BLaER1 (cell line): ENCODE measurements around the gene RIMS4.

Experiments used
- H3K27ac ChIP-seq: shearing (Covaris generic); formaldehyde crosslinking; 2 replicates; pipeline ENCODE4 v1.8.1; 2022
- H3K27me3 ChIP-seq: shearing (Covaris generic); formaldehyde crosslinking; 2 replicates; pipeline ENCODE4 v1.8.1; 2022
- H3K36me3 ChIP-seq: shearing (Covaris generic); formaldehyde crosslinking; 2 replicates; pipeline ENCODE4 v1.8.1; 2022
- H3K4me1 ChIP-seq: shearing (Covaris generic); formaldehyde crosslinking; 2 replicates; pipeline ENCODE4 v1.8.1; 2022
- H3K4me2 ChIP-seq: shearing (Covaris generic); formaldehyde crosslinking; 2 replicates; pipeline ENCODE4 v1.8.1; 2022
- H3K4me3 ChIP-seq: shearing (Covaris generic); formaldehyde crosslinking; 2 replicates; pipeline ENCODE4 v1.8.1; 2022
- H3K9ac ChIP-seq: shearing (Covaris generic); formaldehyde crosslinking; 2 replicates; pipeline ENCODE4 v1.8.1; 2022
- H3K9me3 ChIP-seq: shearing (Covaris generic); formaldehyde crosslinking; 2 replicates; pipeline ENCODE4 v1.8.1; 2022
- H4K20me1 ChIP-seq: shearing (Covaris generic); formaldehyde crosslinking; 2 replicates; pipeline ENCODE4 v1.8.1; 2022
- Cebpa-rat ChIP-seq: shearing (Covaris generic); IDR thresholded peaks from 2 replicates; pipeline ENCODE4 v1.8.1; 2022

The RIMS4 gene

GRCh38 chr20:44810391-44811149 is at the start of gene RIMS4:
RIMS4 (minus strand) TSS chr20:44810546; CDS start chr20:44810271, 275 bp downstream.
- Histone ChIP-seq H3K4me2 (no peak within 1 kb of the TSS), H3K4me3 (no peak within 1 kb of the TSS), H3K9me3 (peaks cover 5% of the 10 kb centered on the region; the same call in 1 of the 2 replicates), H3K27me3 (peaks cover 13% of the 10 kb centered on the region; the same call in 1 of the 2 replicates), H4K20me1 (no peaks in the 10 kb centered on the region), H3K27ac (no peak within 1 kb of the TSS), H3K36me3 (no peaks in the 10 kb centered on the region), H3K4me1 (no peaks in the 10 kb centered on the region), H3K9ac (no peak within 1 kb of the TSS)
- TF ChIP-seq Cebpa-rat: no peak

GRCh38 chr20:44858606-44859360 is 48.4 kb upstream of the RIMS4 start:
- no peak for TF ChIP-seq Cebpa-rat
- no peak overlapping the region for H3K4me2 ChIP-seq
- H3K36me3 ChIP-seq: no peaks in the 10 kb centered on the region

GRCh38 chr20:44856856-44857448 is 46.6 kb upstream of the RIMS4 start:
- TF ChIP-seq Cebpa-rat: no peak
- no peaks in the 10 kb centered on the region for H3K36me3 ChIP-seq
- H3K27me3 ChIP-seq: no peaks in the 10 kb centered on the region
- no peaks in the 10 kb centered on the region for H3K4me1 ChIP-seq
- H4K20me1 ChIP-seq: no peaks in the 10 kb centered on the region
- no peak overlapping the region for H3K27ac ChIP-seq
- H3K9me3 ChIP-seq: peaks cover 5% of the 10 kb centered on the region
- H3K4me3 ChIP-seq: no peak overlapping the region
- H3K9ac ChIP-seq: no peak overlapping the region
- no peak overlapping the region for H3K4me2 ChIP-seq

More at GRCh38 chr20:44858606-44859360, 48.4 kb upstream of the RIMS4 start:
- Histone ChIP-seq H3K27me3 (no peaks in the 10 kb centered on the region), H4K20me1 (no peaks in the 10 kb centered on the region), H3K27ac (no peak overlapping the region), H3K9ac (no peak overlapping the region), H3K9me3 (peaks cover 5% of the 10 kb centered on the region), H3K4me3 (no peak overlapping the region), H3K4me1 (no peaks in the 10 kb centered on the region)

- H3K4me2 ChIP-seq: no peak overlapping the region
- H3K9me3 ChIP-seq: peaks cover 5% of the 10 kb centered on the region
- H3K36me3 ChIP-seq: no peaks in the 10 kb centered on the region
- H3K9ac ChIP-seq: no peak overlapping the region
- no peak overlapping the region for H3K27ac ChIP-seq
- no peaks in the 10 kb centered on the region for H4K20me1 ChIP-seq
- no peak overlapping the region for H3K4me3 ChIP-seq
- H3K4me1 ChIP-seq: no peaks in the 10 kb centered on the region
- TF ChIP-seq Cebpa-rat: no peak
- H3K27me3 ChIP-seq: no peaks in the 10 kb centered on the region
Observed at GRCh38 chr20:44856442-44856841, 46.1 kb upstream of the RIMS4 start.

GRCh38 chr20:44851545-44851944 is 41.2 kb upstream of the RIMS4 start:
- H3K9ac ChIP-seq: no peak overlapping the region
- no peak overlapping the region for H3K27ac ChIP-seq
- no peak overlapping the region for H3K4me2 ChIP-seq
- H4K20me1 ChIP-seq: no peaks in the 10 kb centered on the region
- no peaks in the 10 kb centered on the region for H3K4me1 ChIP-seq
- H3K4me3 ChIP-seq: no peak overlapping the region
- no peak for TF ChIP-seq Cebpa-rat
- no peaks in the 10 kb centered on the region for H3K27me3 ChIP-seq
- H3K9me3 ChIP-seq: no peaks in the 10 kb centered on the region
- no peaks in the 10 kb centered on the region for H3K36me3 ChIP-seq

GRCh38 chr20:44850837-44851236 is 40.5 kb upstream of the RIMS4 start:
- Histone ChIP-seq H3K27ac (no peak overlapping the region), H3K4me3 (no peak overlapping the region), H3K36me3 (no peaks in the 10 kb centered on the region), H3K4me2 (no peak overlapping the region), H3K27me3 (no peaks in the 10 kb centered on the region), H3K9me3 (no peaks in the 10 kb centered on the region), H4K20me1 (no peaks in the 10 kb centered on the region), H3K4me1 (no peaks in the 10 kb centered on the region), H3K9ac (no peak overlapping the region)
- no peak for TF ChIP-seq Cebpa-rat

GRCh38 chr20:44850272-44850671 is 39.9 kb upstream of the RIMS4 start:
- Histone ChIP-seq H3K4me1 (no peaks in the 10 kb centered on the region), H3K36me3 (no peaks in the 10 kb centered on the region), H4K20me1 (no peaks in the 10 kb centered on the region), H3K4me3 (no peak overlapping the region), H3K4me2 (no peak overlapping the region), H3K27me3 (no peaks in the 10 kb centered on the region), H3K9ac (no peak overlapping the region), H3K9me3 (no peaks in the 10 kb centered on the region), H3K27ac (no peak overlapping the region)
- no peak for TF ChIP-seq Cebpa-rat

- H3K27me3 ChIP-seq: no peaks in the 10 kb centered on the region
Observed at GRCh38 chr20:44849703-44850102, 39.4 kb upstream of the RIMS4 start.

GRCh38 chr20:44848254-44849015 is 38.1 kb upstream of the RIMS4 start:
- Histone ChIP-seq H3K4me1 (no peaks in the 10 kb centered on the region), H3K27me3 (no peaks in the 10 kb centered on the region), H3K4me2 (no peak overlapping the region), H3K4me3 (no peak overlapping the region), H3K9me3 (no peaks in the 10 kb centered on the region), H4K20me1 (no peaks in the 10 kb centered on the region), H3K9ac (no peak overlapping the region), H3K36me3 (no peaks in the 10 kb centered on the region), H3K27ac (no peak overlapping the region)
- TF ChIP-seq Cebpa-rat: no peak

More at GRCh38 chr20:44849703-44850102, 39.4 kb upstream of the RIMS4 start:
- Histone ChIP-seq H3K36me3 (no peaks in the 10 kb centered on the region), H3K27ac (no peak overlapping the region), H3K4me3 (no peak overlapping the region), H3K9ac (no peak overlapping the region), H4K20me1 (no peaks in the 10 kb centered on the region), H3K9me3 (no peaks in the 10 kb centered on the region), H3K4me1 (no peaks in the 10 kb centered on the region), H3K4me2 (no peak overlapping the region)
- no peak for TF ChIP-seq Cebpa-rat
